Measurements from ENCODE around the gene ELK4. TPM values are rescaled to one million over a fixed set of nuclear protein-coding genes. Genes with fewer than 3 reads are reported as not detected.

ELK4 gene
- total RNA-seq, 1 donor from 2014 or later = 37.2 TPM

- no peak for TF ChIP-seq CTCF (IDR thresholded peaks at IDR 0.05)
- DNase-seq (ENCODE audit: low spot score) = no peak
- Mint-ChIP-seq H3K36me3 (ENCODE audit: low read depth) (no peaks in the 10 kb centered on the region), H3K27me3 (ENCODE audit: low read depth) (no peaks in the 10 kb centered on the region), H3K4me3 (ENCODE audit: unreplicated experiment) (no peak overlapping the region), H3K9me3 (ENCODE audit: low read depth) (no peaks in the 10 kb centered on the region), H3K27ac (ENCODE audit: unreplicated experiment) (no peak overlapping the region), H3K4me1 (ENCODE audit: low read depth) (peaks cover 21% of the 10 kb centered on the region)
Measured at GRCh38 chr1:205677167-205677566, 45.4 kb upstream of the ELK4 start.

GRCh38 chr1:205676597-205676996 is 44.8 kb upstream of the ELK4 start:
- no peak for DNase-seq (ENCODE audit: low spot score)
- no peak overlapping the region for H3K4me3 Mint-ChIP-seq (ENCODE audit: unreplicated experiment)
- H3K36me3 Mint-ChIP-seq (ENCODE audit: low read depth) = no peaks in the 10 kb centered on the region
- H3K27me3 Mint-ChIP-seq (ENCODE audit: low read depth) = no peaks in the 10 kb centered on the region
- H3K9me3 Mint-ChIP-seq (ENCODE audit: low read depth) = no peaks in the 10 kb centered on the region
- no peak for TF ChIP-seq CTCF (IDR thresholded peaks at IDR 0.05)
- H3K27ac Mint-ChIP-seq (ENCODE audit: unreplicated experiment) = no peak overlapping the region
- peaks cover 21% of the 10 kb centered on the region for H3K4me1 Mint-ChIP-seq (ENCODE audit: low read depth)

GRCh38 chr1:205676002-205676401 is 44.2 kb upstream of the ELK4 start:
- Mint-ChIP-seq H3K36me3 (ENCODE audit: low read depth) (no peaks in the 10 kb centered on the region), H3K27me3 (ENCODE audit: low read depth) (no peaks in the 10 kb centered on the region), H3K9me3 (ENCODE audit: low read depth) (no peaks in the 10 kb centered on the region), H3K4me1 (ENCODE audit: low read depth) (peaks cover 21% of the 10 kb centered on the region), H3K27ac (ENCODE audit: unreplicated experiment) (peak overlapping the region; percentile 25), H3K4me3 (ENCODE audit: unreplicated experiment) (no peak overlapping the region)
- DNase-seq (ENCODE audit: low spot score) = no peak
- no peak for TF ChIP-seq CTCF (IDR thresholded peaks at IDR 0.05)

- Mint-ChIP-seq H3K27me3 (ENCODE audit: low read depth) (no peaks in the 10 kb centered on the region), H3K4me3 (ENCODE audit: unreplicated experiment) (no peak overlapping the region), H3K27ac (ENCODE audit: unreplicated experiment) (no peak overlapping the region), H3K4me1 (ENCODE audit: low read depth) (peaks cover 16% of the 10 kb centered on the region), H3K36me3 (ENCODE audit: low read depth) (no peaks in the 10 kb centered on the region), H3K9me3 (ENCODE audit: low read depth) (no peaks in the 10 kb centered on the region)
- DNase-seq (ENCODE audit: low spot score) = no peak
- no peak for TF ChIP-seq CTCF (IDR thresholded peaks at IDR 0.05)
Measured at GRCh38 chr1:205675247-205675646, 43.4 kb upstream of the ELK4 start.

- no peaks in the 10 kb centered on the region for H3K4me1 Mint-ChIP-seq (ENCODE audit: low read depth)
- no peaks in the 10 kb centered on the region for H3K27me3 Mint-ChIP-seq (ENCODE audit: low read depth)
- H3K9me3 Mint-ChIP-seq (ENCODE audit: low read depth) = no peaks in the 10 kb centered on the region
- H3K36me3 Mint-ChIP-seq (ENCODE audit: low read depth) = no peaks in the 10 kb centered on the region
- H3K4me3 Mint-ChIP-seq (ENCODE audit: unreplicated experiment) = no peak overlapping the region
- DNase-seq (ENCODE audit: low spot score) = no peak
- TF ChIP-seq CTCF (IDR thresholded peaks at IDR 0.05) = no peak
- no peak overlapping the region for H3K27ac Mint-ChIP-seq (ENCODE audit: unreplicated experiment)
Measured at GRCh38 chr1:205672970-205673369, 41.2 kb upstream of the ELK4 start.
